ENCODE results near the gene GZF1.
"Not testable (repeated sequence)": the region's sequence is repeated elsewhere in the genome, so short reads cannot be mapped to it uniquely, and the experiment has no call there.

GZF1 gene

DNA sequence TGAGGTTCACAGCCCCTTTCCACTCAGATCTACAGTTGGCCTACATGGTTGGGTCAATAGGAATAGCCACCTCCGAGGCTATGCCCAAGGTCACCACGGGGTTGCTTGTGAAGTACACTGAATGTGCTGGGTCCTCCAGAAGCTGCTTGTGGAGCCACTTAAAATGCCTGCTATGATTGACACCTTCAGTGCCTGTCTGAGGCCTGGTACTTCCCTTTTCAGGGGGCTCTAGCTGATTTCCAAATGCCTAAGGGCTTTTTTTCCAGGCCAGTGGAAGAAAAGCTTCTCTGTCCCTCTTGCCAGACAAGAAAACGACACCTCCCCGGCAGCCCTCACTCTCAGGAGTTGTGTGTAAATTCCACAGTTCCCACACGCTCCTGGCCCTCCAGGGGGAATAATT is 17.6 kb upstream of the GZF1 start:
- no peak overlapping the region for H3K27ac ChIP-seq
- TF ChIP-seq, protein P1, sequence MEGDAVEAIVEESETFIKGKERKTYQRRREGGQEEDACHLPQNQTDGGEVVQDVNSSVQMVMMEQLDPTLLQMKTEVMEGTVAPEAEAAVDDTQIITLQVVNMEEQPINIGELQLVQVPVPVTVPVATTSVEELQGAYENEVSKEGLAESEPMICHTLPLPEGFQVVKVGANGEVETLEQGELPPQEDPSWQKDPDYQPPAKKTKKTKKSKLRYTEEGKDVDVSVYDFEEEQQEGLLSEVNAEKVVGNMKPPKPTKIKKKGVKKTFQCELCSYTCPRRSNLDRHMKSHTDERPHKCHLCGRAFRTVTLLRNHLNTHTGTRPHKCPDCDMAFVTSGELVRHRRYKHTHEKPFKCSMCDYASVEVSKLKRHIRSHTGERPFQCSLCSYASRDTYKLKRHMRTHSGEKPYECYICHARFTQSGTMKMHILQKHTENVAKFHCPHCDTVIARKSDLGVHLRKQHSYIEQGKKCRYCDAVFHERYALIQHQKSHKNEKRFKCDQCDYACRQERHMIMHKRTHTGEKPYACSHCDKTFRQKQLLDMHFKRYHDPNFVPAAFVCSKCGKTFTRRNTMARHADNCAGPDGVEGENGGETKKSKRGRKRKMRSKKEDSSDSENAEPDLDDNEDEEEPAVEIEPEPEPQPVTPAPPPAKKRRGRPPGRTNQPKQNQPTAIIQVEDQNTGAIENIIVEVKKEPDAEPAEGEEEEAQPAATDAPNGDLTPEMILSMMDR (conservative IDR thresholded peaks at IDR 0.05), result no peak
- no peak for TF ChIP-seq ZFX (IDR thresholded peaks at IDR 0.05)

DNA sequence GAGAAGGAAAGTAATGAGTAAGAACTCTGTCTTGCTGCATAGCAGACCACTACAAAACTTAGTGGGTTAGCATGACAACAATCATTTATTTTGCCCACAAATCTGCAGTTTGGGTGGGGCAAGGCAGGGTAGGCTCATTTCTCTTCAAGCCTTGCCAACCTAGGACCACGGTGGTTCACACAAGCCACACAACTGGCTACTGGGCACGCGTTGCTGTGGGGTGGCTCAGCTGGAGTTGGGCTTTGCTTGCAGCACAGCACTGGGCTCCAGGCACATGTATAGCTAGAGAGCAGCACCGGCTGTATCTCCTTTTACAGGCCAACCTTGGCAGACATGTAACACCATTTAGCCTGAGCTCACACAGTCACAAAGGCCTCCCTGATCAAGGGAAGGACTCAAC is 16.0 kb upstream of the GZF1 start:
- TF ChIP-seq, protein P1 (conservative IDR thresholded peaks at IDR 0.05), result no peak
- no peak for TF ChIP-seq ZFX (IDR thresholded peaks at IDR 0.05)
- H3K27ac ChIP-seq, result no peak overlapping the region

DNA sequence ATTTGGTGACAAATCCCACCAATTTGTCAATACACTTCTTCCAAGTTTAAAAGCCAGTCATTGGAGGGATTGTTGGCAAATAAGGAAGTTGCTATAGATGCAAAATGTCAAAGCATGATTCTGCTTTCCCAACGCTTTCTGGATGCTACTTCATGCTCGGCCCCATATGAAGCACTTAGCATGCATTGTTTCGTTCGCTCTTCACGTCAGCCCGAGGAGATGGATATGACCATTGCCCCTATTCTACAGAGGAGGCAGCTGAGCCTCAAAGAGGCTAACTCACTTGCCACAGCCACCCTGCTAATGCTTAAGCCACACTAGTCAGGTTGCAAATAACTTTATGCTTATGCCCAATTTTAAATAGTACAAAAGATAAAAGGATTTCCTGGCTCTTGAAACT is 14.2 kb upstream of the GZF1 start:
- H3K27ac ChIP-seq, result no peak overlapping the region
- no peak for TF ChIP-seq ZFX (IDR thresholded peaks at IDR 0.05)
- TF ChIP-seq, protein P1 (conservative IDR thresholded peaks at IDR 0.05), result no peak

DNA sequence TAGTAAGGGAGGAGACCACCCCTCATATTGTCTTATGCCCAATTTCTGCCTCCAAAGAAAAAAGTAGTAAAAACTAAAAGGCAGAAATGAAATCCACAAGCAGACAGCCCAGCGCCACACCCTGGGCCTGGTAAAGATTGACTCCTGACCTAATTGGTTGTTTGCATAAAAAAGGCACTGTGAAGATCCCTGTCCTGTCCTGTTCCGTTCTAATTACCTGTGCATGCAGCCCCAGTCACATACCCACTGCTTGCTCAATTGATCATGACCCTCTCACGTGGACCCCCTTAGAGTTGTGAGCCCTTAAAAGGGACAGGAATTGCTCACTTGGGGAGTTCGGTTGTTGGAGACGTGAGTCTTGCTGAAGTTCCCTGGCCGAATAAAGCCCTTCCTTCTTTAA is 13.5 kb upstream of the GZF1 start:
- H3K27ac ChIP-seq, result not testable (repeated sequence)

DNA sequence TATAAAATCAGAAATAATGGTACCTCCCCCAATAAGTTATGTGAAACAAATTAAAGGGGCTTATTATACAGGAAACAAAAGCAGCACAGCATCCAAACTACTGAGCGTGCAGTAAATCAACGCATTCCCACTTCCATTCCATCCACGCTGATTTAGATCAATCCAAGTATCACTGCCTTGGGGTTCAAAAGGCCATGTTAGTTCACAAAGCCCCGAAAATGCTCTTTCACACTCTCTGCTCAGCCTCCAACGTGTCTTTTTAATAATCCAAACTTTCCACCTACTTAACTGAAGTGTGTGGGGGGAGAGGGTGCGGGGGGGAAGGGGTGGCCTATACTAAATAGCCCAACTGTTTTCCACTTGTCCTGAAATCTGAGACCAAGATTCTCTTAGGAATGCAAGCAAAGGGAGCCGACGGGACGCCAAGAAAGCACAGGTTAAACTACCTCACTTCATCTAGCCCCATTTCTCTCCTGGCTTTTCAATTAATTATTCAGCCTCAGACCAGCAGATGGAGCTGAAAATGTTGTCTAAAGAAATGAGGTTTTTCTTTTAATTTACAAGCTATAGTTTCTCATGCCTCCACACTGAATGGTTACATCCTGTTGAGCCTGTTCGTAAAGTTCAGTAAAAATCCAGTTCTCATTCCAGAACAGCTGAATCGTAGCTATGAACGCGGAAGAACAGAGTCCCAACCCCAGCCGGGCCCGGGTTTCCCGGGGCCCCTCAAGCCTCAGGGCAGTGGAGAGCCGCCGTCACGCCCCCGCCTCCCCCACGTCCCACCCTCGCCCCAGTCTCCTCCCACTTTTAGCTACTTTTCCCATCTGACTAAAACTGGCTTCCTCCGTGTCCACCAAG is 12.4 kb upstream of the GZF1 start:
- peak overlapping the region; percentile 87 for H3K27ac ChIP-seq
- no peak for TF ChIP-seq ZFX (IDR thresholded peaks at IDR 0.05)
- TF ChIP-seq, protein P1 (conservative IDR thresholded peaks at IDR 0.05), result peak; percentile 45

DNA sequence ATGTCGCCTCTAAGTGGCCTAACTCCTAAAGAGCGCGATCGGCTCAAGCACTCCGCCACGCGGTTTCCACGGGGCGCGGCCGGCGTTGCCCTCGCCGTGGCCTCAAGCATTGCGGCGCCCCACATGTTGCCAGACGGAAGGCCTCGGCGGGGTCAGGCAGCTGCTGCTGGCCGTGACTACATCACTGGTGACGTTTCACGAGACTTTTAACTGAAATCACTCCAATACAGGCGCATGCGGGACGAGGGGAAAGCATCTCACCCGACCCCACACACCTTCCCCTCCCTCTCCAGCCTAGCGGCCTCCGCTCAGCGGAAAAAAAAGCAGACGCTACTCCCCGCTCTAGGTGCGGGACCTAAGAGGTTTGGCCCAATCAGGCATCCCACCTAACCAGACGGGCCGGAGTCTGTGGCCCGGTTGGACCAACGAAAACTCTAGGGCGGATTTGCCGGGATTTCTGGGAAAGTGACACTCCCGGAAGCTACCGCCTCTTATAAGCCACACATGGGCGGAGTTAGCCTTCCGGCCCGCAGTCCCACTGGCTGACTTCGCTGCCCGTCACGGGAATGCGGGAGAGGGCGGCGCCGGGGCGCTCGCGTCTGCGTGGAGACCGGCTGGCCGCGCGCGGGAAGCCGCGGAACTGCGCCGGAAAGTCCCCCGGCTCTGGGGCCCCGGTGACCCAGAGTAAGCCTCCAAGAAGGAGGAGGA is 11.6 kb upstream of the GZF1 start, which contains the start of gene NXT1:
Gene NXT1, plus strand, starts transcription at position 596 of the 708 bp plus-strand sequence. CDS start 3,251 bp downstream, outside the sequence.
- peak within 1 kb of the TSS; percentile 87 for H3K27ac ChIP-seq
- TF ChIP-seq, protein P1 (conservative IDR thresholded peaks at IDR 0.05), result no peak; the same call in 1 of the 2 replicates
- TF ChIP-seq ZFX (IDR thresholded peaks at IDR 0.05), result peak; percentile 61; the same call in 1 of the 2 replicates

DNA sequence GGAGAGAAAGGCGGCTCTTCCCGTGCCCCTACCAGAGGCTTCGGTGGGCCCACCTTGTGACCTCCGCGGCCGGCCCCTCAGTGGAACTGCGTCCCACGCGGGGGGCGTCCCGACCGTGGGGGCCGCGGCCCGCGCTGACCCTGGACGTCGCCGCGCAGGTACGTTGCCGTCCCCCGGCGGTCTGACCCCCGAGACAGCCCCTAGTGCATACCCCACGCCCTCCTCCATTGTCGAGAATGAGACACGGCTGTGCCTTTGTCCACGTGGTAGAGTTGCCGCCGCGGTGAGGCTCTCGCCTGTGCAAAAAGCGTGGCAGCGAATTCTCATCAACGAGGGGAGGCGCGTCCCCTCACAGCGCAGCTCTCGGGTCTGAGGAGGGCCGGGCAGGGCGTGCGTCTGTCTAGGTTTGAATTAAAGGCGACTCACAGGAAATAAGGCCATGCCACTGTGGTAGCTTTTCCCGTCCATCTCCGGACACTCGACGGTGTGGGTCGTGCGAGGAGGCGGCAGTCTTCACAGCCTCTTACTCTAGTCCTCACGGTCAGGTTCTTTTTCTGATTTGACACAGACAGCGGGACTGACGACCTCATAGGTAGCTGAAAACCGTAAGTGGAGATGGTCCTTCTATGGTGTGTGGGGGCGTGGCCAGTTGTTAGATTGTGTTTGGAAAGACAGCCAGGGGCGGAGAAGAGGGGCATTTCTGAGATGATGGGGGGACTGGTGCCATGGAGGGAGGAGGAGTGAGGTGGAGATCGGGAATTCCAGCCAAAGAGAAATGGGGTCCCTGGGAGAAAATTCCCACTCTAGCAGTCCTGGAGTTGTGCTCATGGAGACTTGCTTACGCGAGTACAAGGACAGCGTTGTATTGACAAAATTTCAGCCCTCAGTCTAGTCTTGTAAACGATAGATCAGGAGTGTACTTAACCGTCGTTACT is 10.8 kb upstream of the GZF1 start:
- no peak for TF ChIP-seq ZFX (IDR thresholded peaks at IDR 0.05)
- TF ChIP-seq, protein P1 (conservative IDR thresholded peaks at IDR 0.05), result no peak

More for the DNA sequence above, 10.8 kb upstream of the GZF1 start:
- H3K27ac ChIP-seq, result peak overlapping the region; percentile 87

Data from C4-2B (cell line).